NCI-H1694 (cell line): ENCODE results near the gene TENT4A.
A peak's percentile ranks its signal among the peaks of the same experiment; 100 is the strongest.

Experiments used
- DNase-seq: peaks from one replicate; lab custom pipeline; 2025; lab: John Stamatoyannopoulos, UW

Gene TENT4A

DNA sequence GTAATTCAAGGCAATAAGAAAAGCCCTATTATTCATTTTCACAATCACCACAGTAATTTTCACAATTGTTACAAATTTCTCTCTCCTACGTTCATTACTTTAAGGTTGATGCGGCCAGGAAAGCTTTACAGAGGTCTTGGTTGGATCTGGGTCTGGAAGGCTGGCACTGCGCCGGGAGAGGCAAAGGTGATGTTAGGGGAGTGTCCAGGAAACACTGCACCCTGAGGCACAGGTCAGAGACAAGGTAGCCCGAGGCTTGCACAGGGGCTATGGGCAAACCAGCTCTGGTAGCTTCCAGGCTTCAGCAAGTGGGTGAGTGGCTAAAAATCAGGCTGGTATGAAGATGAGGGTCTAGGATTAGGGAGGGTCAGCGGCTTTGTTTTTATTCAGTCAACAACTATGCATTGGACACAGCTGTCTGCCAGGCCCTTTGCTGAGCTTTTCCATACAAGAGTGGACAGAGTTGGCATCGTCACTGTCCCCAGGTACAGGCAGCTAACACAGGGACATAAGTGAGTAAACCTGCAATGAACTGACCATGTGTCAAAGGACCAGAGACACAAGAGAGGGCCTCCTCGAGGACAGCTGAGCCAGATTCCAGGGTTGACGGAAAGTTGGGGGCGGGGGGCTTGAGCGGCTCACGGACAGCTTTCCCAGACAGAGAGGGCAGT lies 12.4 kb upstream of the TENT4A start:
- DNase-seq = no peak

DNA sequence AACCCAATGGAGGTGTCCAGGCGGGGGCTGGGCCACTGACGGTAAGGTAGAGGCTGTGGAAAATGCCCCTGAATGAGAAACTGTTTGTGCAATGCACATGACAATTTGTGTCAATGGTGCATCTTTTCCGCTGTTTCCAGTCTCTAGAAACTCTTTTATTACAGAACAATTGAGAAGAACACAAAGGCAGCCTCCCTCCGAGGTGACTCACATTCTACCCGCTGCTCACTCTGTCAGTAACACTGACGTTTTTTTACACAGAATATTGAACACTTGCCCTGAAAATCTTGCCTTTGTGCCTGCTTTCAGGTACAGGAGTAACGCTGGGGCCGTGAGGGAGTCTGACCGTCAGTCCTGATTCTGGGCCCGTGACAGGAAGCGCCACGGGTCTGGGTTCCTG lies 11.7 kb upstream of the TENT4A start:
- no peak for DNase-seq

DNA sequence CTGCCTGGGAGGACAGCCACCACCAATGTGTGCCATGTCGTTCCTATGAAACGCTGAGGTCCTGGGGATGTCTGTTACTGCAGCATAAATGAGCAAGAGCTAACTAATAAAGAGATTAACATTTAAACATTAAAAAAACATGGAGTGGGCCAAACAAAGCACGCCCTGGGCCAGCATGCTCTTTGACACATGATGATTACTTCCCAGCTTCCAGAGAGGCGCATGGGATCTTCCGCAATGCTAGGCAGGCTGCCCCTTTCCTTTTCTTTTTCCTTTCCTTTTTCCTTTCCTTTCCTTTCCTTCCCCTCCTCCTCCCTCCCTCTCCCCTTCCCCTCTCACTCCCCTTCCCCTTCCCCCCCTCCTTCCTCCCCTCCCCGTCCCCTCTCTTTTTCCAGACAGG lies 10.6 kb upstream of the TENT4A start:
- no peak for DNase-seq

DNA sequence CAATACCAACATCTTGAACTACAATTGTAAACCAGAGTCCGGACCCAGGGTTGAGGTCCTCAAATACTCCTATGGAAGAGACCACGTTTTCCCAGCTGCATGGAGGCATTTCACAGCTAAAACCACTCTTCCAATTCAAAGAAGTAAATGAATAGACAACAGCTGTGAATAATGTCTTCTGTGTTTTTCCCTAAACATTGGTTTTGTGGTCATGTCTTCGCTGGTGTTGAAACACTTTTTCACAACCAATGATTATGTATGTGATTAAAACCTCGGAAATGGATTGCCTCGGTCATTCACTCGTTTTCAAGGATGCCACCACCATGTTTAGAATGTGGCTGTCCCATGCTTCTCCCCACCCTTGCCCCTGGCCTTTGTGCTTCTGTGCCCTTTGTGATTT lies 9.4 kb upstream of the TENT4A start:
- no peak for DNase-seq

DNA sequence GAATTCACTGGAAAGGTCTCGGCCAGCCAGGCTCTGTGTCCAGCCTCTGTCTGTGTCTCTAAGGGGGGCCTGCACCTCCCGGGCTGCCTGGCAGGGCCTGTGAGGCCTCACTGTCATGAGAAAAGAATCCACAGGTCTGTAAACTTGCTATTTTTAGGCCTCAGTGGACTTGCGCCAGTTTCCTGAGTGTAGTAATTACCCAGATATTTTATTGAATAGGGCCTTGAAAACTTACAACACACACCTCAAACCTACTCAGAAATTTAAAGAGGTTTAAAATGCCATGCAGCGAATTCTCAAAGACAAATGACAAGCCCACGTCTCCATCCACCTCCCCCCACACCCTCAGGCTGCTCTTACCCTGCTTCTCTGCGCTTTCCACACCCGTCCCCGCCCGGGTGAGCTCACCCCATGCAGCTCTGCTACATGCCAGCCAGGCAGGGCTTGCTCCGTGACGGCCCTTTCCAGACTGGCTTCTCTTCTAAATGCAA lies 8.8 kb upstream of the TENT4A start:
- DNase-seq = no peak

DNA sequence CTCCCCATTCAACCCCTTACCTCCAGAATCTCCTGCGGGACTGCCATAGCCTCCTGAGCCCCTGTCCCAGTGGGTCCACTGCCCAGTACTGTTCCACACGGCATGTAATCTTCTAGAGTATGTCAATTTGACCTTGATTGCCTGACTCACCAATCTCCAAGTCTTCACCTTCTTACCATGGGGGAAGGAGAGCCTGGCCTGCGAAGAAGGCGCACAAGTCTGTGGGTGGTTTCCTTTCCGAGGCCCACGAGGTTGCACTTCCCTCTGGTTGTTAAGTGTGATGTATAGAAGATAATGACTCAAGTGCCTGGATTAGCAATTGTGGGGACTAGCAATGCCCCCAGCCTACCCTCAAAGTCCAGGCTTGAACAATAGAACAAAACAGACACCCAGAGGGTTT lies 8.1 kb upstream of the TENT4A start:
- DNase-seq = no peak

DNA sequence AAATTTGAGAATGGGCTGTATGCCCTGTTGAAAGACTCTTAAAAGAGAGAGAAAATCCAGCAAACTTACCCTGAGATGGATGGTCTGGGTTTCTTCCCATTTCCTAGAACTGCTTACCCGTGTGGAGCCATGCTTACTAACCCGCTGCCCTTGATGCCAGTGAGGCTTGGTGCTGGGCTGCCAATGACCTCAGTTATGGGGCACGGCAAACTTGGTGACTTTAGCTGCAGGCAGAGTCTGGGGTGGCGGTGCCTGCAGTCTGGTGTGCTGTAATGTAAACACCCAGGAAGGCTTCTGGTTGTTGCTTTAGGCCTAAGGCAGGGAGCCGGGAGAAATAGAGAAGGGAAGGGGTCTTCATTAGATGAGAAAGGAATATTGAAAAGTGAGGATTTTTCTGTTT lies 7.3 kb upstream of the TENT4A start:
- no peak for DNase-seq

DNA sequence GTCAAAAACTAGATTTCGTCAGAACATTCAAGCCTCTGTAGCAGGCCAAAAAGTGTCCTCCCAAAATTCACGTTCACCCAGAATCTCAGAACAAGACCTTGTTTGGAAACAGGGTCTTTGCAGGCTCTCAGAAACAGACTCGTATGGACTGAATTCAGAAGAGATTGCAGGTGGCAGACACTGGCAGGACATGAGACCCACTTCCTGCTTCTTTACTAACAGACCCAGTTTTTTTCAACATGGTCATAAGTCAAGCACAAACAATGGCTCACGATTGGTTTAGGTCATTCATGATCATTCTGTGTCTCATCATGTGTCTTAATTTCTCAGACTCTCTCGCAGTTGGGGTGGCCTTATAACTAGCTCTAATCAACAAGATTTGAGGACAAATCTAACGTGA lies 5.4 kb upstream of the TENT4A start:
- DNase-seq = no peak

DNA sequence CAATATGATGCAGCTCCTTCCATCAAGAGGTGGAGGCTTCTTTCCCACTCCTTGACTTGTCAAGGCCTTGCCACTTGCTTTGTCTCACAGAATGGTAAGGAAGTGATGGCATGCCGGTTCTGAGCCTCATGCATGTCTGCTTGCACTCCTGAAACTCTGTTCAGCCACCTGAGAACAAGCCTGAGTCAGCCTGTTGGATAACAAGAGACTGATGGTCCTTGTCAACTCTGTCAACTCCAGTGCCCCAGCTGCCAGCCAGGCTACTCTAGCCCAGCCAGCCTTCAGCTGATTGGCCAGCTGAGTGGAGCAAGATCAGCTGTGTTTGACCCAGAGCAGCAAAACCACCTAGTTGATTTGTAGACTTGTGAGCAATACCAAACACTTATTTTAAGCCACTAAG lies 4.4 kb upstream of the TENT4A start:
- DNase-seq = no peak

DNA sequence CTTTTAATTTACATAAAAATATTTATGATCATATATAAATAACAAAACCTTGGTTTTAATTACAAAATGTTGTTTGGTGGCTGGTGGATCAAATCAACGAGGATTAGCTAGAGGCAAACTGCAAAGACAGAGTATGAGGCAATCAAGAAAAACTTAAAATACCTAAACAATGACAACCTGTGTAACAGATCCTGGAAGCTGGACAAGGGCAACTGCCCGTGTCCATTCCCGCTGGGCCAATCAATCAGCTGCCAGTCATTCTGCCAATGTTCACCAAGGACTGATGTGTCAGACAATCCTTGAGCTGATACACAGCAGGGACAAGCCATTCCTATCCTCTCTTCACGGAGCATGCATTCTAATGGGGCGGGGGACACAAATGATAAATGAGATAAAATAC lies 3.2 kb upstream of the TENT4A start:
- DNase-seq = no peak

DNA sequence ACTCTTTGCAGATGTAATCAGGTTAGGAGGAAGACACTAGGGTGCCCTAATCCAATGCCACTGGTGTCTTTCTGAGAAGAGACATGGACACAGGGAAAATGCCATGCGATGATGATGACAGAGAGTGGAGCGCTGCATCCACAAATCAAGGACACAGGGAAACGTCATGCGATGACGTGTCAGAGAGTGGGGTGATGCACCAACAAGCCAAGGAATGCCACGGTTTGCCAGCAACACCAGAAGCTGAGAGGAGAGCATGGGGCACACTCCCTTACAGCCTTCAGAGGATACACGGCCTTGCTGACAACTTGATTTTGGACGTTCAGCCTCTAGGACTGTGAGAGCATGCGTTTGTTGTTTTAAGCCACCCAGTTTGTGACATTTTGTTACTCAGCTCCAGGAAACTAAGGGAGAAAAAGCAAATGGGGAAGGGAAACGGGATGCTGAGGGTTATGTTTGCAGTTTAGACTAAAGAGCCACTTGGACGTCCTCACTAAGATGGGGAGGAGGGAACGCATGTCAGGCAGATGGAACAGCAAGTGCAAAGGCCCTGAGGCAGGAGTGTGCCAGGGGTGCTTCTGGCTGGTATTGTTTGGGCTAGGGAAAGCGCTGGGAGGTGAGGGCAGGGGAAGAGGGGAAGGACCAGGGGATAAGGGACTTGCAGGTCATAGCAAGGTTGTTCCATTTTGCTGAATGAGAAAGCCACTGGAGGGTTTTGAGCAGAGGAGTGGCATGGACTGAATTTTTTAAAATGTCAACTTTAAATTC lies 2.5 kb upstream of the TENT4A start:
- no peak for DNase-seq

DNA sequence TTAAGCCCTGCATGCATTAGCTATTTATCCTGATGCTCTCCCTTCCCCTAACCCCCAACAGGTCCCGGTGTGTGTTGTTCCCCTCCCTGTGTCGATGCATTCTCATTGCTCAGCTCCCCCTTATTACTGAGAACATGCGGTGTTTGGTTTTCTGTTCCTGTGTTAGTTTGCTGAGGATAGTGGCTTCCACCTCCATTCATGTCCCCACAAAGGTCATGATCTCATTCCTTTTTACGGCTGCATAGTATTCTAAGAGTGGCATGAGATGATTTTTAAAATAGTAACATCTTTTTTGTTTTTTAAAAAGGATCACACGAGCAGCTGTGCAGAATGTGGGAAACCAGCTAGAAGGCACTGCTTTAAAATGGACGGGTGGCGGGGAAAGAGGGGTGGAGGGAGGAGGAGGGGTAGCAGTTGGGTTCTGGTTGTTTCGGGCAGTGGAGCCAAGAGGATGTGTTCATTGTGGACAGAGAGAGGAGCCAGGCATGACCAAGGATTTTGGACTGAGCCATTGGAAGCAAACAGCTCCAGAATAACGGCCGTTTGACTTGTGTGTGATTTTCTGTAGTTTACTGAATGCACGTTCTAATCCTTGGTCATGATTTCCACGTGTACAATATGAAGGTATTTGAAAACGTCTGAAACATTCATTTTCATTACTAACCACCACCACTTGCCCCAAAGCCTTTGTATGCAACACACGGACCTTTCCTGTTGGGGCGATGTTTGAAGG lies 1.7 kb upstream of the TENT4A start:
- no peak for DNase-seq

DNA sequence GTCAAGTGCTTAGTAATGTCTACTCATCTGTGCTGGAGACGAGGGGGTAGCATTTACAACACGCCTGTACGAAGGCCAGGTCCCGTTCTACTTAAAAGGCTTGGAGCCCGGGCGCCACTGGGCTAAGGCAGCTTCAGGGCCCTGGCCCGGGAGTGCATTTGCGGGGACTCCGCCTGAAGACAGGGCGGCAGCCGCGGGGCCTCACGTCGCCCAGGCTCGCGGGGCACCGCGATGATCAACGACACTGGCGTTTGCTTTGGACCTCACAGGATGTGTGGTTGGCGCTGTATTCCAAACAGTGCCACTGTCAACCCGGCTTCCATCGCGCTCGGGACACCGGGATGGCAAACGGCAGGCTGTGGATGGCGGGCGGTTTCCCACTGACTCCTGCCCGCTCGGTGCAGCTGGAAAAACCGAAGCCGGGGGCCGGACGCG lies 1.1 kb upstream of the TENT4A start:
- peak; percentile 33 for DNase-seq

DNA sequence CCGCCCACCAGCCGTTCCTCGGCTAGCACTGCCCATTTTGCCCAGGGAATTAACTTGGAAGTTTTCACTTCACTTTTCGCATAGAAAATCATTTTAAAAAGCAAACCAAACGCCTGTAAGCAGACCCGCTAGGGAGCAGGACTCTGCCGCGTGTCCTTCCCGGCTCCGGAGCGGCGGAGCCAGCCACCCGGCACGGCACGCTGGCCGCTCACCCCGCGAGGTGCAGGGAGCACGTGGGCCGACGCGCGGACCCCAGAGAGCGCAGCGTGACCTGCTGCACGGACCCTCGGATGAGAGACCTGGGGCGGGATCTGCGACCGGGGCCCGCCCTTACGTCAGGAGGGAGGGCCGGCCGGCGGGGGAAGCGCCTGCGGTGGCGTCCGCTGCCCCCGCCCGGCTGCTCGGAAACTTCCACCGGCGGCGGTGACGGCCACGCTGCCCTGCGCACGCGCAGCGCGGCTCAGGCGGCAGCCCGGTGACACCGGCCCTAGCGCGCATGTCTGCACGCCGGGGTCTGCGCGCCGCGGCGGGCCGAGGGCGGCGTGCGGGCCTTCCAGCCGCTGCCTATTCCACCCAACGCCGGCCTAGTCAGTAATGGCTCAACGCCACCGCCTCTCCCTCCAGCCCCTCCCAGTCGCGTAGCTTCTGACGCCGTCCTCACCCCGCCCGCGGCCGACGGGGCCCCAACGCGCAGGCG lies 507 bp upstream of the TENT4A start:
- DNase-seq = peak; percentile 95

DNA sequence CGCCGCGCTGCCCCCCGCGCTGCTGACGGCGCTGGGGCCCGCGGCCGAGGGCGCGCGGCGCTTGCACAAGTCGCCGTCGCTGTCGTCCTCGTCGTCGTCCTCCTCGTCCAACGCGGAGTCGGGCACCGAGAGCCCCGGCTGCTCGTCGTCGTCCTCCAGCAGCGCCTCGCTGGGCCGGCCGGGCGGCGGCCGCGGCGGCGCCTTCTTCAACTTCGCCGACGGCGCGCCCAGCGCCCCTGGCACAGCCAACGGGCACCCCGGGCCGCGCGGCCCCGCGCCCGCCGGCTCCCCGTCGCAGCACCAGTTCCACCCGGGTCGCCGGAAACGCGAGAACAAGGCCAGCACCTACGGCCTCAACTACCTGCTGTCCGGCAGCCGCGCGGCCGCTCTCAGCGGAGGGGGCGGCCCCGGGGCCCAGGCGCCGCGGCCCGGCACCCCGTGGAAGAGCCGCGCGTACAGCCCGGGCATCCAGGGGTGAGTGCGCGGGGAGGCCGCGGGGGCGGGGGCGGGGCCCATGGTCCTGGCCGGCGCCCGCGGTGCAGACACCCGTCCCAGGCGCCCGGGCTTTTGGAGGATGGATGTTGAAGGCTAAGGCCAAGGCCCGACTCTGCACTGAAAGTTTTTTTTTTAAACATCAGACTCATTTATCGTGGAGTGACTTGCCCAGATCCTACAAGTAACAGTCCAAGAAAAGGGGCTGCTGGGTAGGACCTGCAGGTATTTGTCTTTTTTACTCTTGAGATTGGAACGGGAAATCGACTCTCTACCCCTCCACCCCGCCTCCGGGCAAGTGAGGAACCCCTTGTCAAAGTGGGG lies 1.2 kb downstream of the TENT4A start:
- no peak for DNase-seq

DNA sequence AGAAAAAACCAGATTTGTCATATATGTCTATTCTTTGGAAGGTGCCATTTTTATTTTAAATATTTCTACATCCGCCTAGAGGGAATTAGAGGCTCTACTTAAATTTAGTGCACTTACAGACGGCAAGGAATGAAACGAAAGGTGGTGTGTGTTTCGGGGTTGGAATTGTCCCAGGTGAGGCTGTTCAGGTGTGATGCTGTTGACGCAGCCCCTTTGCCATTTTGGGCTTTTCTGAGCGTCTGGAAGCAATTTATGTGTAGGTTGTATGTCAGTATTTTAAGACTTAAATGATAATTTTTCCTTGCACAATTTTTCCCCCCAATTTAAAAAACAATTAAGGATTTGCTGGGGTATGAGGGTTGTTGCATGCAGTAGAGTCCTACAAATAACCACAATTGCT lies 2.0 kb downstream of the TENT4A start:
- no peak for DNase-seq

DNA sequence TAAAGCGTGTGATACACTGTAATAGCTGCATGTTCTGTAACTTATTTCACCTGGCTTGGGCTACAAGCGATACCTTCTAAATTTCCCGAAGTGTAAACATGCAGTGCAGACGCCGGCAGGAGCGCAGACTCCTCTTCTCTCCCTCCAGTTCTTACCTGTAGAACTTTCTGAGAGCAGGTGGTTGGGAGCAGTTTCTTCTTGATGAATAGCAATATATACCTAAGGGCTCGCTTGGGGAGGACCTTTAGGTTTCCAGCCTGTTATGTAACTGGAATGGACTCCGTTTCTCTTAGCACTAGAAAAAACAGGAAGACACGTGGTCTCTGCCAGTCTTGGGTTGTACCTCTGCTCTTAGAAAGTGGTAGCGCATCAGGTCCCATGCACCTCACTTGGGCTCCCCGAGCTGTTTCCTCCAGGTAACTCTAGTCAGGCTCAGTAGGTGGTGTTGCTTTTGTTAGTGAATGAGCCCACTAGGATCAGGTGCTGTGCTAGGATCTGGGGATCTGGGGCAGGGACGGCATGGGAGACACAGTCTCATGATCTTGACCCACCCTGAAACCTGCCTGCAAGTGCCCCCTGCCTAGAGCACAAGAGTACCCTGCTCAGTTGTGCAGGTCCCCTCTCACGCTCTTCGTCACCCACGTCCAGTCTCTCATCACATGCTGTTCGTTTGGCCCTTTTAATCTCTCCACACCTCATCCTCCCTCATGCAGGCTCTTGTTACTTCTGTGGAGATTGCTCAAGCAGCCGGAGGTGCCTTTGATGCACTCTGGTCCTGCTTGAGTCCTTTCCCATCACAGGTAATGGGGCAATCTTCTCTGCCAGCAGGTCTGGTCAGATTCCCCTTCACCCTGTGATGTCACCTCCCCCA lies 2.8 kb downstream of the TENT4A start:
- no peak for DNase-seq

DNA sequence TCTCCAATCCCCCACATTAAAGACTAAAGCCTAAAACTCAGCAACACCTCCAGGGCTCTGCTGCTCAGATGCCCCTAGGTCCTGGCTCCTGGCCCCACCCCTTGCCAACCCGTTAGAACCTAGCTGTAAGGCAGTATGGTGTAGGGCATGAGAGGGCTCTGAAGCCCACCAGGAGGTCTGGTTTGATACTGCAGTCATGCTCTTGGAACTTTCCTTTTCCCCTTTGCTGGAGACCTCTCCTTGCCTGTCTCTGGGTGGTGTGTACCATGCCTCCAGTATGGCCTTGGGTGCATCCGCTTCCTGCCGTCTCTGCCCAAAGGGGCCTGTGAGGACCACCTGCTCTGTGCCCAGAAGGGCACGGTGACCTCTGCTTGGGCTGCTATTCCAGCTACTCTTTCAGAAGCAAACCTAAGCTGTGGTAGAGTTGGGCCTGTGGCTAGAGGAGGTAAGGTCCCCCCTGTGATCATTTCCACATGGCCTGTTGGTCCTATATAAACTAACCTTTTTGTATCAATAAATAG lies 3.5 kb downstream of the TENT4A start:
- no peak for DNase-seq

DNA sequence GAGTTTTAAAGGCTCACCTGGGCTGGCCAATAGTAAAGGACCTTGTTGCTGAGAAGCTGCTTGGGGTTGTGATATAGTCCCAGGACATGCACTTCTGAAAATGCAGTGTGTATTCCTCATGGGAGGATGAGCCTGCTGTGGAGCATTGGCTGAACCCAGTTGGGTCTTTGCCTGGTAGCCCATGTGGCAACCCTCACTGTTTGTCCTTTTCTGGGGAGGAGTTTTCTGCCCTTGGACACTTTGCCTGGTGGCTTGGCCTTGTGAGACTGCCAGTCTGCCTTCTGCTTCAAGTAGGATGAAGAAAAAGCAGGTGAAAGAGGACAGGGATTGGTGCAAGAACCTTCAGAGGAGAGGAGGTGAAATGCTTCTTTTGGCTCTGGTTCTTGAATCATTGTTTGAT lies 4.0 kb downstream of the TENT4A start:
- DNase-seq = no peak

DNA sequence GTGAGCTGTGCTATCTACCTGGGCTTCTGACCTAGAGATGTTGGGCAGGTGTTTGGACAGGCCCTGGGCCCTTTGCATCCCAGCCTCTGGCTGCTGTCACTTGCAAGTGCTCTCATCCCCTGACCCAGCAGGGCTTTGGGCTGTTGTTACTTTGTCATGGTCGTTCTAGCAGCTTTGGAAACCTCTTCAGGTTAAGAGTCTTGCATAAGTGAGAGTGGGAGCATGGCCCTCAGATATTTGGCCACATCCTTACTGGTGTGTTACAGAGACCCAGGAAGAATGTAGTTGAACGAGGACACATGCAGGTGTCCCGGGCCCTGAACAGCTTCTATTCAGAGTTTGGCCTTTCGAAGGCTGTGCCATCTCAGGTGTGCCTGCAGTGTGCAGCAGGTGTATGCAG lies 4.5 kb downstream of the TENT4A start:
- no peak for DNase-seq
